ENCODE measurements around the gene AKR7A3.

Gene AKR7A3

DNA sequence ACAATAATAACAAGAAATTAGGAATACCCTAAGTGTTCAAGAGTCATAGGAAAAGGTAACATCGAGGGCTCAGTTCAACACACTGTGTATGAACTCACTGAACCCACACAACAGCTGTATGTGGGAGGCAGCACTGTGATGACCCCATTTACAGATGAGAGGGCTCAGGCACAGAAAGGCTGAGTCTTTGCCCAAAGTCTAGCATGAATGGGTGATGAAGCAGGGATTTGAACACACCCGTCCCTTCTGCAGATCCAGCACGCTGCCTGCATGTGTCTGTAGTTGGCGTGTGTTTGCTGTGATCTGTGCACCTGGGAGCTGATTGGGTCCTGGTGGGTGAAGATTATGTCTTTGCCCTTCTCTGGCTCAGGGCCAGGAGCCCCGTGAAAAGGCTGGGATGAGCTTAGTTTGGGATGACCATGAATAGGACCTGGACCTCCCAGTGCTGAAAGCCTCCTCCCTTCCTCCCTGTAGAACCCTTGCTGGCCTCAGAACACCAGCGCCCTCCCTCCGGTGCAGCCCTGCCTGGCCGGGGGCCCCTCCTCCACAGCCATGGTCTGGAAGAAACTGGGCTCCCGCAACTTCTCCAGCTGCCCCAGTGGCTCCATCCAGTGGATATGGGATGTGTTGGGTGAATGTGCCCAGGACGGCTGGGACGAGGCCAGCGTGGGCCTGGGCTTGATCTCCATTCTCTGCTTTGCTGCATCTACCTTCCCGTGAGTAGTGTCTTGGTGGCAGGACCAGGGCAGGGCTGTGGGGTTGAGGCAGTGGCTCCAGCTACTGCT lies 28.7 kb upstream of the AKR7A3 start:
- DNase-seq, result no peak

DNA sequence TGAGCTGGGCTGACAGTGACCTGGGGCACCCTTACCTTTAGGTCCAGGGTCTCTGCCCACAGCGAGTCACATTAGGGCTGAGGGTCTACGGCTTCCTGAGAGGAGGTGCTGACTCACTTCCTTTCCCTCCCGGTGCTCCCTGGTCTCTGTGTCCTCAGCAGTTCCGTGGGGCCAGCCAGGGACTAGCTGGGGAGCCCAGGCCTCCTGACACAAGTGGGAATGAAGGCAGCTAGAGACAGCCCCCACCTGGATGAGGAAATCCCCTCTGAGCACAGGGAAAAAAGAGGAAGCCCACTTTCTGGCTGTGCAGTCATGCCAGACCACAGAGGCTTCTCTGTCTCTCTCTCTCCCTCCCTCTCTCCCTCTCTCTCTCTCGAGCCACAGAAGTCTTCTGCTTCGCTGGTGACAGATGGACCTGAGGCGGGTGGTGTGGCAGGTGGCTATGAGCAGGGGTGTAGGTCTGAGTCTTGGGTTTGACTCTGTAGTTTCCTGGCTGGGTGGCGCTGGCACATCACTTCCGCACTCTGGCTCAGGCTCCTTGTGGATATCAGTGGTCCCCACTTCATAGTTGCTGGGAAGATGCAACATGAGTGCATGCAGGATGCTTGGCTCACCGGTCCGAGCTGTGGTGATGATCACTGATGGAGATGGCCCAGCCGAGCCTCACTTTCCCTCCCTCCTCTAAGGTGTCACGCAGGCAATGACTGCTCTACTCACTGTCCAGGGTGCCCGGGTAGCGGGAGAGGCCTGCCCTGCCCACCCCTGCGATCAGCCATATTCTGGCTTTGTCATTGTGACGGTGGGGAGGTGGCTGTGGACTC lies 27.0 kb upstream of the AKR7A3 start:
- peak in 3 of 14 donors; percentile 15 to 90 (median 22) for DNase-seq

DNA sequence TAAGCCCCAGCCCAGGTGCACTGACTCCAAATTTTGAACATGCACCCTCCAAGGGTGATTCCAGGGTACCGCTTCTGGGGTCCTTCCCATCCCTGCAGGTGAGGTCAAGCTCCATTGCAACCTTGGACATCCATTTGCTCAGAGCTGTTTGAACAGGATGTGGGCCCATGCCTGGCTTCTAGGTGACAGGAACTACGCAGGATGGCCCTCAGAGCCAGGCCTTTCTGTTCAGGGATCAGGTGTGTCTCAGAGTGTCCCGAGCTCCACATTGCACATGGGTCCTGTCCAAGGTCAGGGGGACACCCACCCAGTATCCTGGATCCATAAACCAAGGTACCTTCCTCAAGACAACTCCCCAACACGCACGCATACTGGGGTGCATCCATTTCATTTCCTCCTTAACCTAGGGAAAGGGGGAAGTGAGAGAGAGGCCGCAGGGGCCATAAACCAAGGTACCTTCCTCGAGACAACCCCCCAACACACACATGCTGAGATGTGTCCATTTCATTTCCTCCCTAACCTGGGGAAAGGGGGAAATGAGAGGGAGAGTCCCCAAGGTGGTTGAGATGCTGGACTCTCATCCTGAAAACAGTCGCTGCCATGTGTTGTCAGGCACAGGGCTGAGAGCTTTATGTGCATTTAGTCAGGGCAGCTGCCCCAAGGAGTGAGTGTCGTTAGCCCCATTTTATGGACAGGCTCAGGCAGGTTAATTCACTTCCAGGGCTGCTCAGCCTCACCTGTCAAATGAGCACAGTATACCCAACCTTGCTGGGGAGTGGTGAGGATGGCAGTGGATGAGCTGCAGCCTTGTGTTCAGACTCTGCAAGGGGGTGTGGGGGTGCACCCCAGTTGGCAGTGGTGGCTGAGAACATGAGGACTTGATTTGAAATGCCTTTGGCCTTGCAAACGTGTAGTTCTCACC lies 25.7 kb upstream of the AKR7A3 start:
- DNase-seq, result no peak

DNA sequence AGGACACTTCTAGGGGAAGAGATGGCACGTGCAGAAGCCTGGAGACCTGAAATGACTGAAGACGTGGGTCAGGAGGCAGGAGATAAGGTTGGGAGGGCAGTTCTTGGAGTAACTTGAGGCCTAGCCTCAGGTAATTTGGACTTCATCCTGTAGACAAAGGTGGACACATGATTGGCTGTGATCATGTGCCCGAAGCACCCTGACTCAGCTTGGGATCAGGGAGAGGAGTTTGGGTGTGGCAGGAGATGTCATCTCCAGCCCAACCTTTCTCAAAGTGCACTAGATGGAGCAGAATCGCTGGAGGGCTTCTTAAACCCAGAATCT lies 25.0 kb upstream of the AKR7A3 start:
- DNase-seq, result no peak

DNA sequence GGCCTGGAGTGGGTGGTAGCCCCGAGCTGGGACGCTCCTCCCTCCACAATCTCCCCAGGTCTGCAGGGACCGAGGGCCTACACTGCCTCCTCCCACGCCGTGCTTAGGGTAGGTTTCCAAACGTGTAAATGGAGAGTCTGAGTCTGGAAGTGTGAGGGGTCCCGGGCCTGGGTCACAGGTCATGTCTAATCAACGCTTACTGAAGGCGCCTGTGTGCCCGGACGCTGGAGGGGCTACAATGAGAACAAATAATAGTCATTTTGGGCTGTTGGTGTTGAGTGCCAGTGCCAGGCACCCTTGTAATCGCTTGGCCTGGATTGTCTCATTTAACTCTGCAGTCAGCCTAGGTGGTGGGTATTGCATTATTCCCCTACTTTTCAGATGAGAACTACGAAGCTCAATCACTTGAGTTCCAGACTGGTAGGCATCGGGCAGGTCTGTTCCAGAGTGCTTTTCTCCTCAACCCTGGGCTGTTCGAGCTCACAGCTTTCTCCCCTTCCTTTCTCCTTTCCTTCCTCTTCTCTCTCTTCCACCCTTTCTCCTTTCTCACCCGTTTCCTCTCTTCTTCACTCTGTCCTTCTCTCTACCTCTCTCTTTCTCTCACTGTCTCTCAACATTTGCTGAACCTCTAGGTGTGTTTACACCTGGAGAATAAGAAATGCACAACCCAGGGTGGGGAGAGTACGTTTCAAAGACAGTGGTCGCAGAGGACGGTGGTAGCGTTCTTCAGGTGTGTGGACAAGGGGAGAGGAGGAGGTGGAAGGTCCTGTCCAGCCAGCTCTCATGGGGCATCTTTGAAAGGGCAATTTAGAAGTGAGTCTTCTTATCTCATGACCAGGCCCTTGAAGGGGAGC lies 24.4 kb upstream of the AKR7A3 start:
- DNase-seq, result no peak

DNA sequence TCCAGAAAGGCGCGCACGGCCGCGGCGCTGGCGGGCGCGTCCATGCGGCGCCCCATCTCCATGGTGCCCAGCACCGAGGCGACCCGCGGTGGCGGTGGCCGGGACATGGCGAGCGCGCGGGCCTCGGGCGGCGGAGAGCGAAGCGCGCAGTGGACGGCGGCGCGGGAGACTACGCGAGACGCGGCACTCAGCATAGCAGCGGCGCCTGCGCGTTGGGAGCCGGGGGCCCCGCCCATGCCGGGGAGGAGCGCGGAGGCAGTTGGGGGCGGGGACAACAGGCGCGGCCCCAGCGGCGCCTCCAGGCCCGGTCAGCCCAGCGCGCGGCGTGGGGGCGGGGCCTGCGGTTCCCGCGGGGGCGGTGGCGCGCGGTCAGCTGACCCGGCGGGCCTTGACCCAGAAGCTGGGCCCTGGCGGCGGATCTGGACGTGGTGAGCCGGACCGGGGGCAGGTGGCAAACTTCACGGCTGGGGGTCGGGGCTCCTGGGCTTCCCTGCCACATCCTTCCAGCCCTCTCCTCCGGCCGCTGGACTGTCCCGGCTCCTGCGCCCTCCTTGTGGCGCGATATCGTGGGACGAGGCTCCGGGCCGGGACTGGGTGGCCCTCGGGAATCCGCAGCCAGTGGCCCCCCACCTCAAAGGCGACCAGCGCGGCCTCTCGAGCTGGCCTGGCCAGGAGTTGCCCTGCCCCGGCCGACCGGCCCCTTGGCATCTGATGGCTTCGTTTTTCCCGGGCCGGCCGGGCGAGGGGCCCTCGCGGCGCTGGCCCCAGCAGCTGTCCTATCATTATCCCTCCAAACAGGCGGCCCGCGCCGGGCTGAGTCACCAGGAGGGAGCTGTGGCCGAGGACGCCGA lies 23.6 kb upstream of the AKR7A3 start, which contains the start of the genes AKR7A2 and SLC66A1:
Gene AKR7A2 (minus strand): TSS at position 214 of the 851 bp plus-strand sequence. CDS start 20 bp downstream, at position 194.
Gene SLC66A1 (plus strand): TSS at position 396 of the 851 bp plus-strand sequence. CDS start 5,352 bp downstream, outside the sequence.
- peak; percentile 32 to 97 (median 88) for DNase-seq

DNA sequence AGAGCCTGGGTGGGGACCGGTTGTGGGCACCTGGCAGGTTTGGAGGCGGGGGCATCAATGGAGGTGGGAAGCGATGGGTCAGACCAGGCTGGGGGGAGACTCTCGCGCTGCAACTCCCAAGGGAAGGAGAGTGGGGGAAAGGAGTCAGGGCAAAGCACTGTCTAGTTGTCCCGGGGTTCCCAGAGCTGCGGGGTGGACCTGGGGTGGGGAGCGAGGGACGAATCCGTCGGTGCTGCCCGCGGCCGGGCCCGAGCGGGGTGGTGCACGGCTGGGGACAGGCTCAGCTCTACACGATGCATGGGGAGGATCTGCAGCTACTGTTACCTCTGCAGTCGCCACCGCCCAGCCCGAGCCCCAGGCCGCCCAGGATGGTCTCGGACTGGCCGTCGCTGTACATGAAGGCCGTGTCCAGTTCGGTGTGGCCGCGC lies 22.9 kb upstream of the AKR7A3 start:
- peak in 1 of 14 donors; percentile 57 for DNase-seq

DNA sequence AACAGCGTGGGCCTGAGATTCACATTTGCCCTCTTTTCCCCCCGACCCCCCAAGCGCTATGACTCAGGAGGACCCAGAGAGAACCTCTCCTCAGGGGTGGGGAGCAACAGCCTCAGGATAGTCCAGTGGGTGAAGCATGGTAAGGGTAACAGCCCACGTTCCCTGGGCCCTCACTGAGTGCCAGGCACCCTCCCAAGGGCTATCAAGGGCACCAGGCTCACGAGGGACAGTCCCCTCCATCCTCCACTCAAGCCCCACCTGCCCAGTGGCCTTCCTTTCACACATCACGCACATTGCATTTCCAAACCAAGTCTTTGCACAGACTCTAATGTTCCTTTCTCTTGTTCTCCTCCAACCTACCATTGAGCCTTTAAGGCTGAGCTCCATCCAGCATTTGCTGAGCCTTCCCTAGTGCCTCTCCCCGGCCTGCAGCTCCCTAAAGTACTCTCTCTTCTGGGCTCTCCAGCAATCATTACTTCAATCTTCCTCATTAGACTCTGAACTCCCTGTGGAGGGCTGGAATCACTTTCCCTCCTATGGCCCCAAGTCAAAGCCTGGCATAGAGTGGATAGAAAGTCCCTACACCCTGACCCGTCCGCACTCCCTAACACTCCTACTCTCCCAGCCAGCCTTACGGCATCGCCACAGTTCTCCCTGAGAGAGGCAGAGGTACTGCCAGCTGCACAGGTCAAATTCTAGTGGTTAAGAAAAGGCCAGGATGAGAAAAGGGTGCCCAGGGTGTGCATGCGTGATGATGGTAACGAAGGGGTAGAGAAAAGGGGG lies 22.3 kb upstream of the AKR7A3 start:
- DNase-seq, result peak in 2 of 14 donors; percentile 36 to 47

DNA sequence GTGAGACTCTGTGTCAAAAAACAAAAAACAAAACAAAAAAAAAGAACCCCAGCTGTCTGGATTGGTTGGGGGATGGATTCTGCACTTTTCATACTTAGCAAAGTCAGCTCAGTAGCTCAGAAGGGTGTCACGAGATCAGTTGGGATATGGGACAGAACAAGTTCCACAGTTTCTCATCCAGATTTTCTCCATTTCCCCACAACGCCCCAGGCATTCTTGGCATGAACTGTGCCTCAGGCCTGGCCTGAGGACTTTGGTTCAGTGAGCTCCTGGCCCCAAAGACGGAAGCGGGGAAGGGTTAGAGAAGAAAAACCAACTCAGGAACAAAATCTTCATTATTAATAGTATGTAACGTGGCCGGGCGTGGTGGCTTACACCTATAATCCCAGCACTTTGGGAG lies 21.5 kb upstream of the AKR7A3 start:
- peak in 1 of 14 donors; percentile 11 for DNase-seq

DNA sequence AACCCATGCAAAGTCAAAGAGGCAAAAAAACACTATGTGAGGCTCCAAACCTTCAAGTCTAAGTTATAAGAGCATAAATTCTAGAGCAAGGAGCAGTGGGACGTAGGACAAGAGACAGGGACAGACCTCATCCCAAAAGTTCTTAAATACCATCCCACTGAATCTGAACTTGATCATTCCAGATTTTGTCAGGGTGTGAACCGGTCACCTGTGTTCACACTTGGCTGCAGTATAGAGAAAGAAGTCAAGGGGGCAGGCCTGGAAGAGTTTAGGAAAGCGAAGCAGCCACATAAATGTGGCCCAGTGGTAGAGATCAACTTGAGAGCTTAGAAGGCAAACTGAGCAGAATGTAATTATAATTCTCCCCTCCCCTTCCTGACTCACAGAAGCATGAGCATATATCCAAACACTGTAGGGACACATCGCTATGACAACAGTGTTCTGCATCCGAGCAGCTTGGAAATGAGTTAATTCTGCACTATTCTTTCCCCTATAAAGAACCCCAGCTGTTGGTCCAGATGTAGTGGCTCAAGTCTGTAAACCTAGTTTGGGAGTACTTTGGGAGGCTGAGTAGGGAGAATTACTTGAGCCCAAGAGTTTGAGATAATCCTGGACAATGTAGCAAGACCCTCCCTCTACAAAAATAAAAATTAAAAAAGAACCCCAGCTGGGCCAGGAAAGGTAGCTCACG lies 20.7 kb upstream of the AKR7A3 start:
- DNase-seq, result no peak

DNA sequence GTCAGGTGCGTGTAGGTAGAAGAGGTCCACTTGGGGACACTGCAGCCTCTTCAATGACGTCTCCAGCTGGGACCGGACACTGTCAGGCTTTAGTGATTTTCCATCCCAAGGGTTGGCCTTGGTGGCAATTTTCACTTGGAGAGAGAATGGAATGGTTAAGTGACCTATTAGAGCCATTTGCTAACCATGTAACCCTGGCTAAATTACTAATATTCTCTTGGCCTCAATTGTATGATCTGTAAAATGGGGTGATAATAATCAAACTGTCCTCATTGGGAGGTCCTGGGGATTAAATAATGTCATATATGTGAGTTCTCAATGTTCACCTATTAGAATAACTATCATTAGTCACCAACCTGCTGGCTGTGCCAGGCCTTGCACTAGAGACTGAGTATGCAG lies 19.9 kb upstream of the AKR7A3 start:
- DNase-seq, result no peak

DNA sequence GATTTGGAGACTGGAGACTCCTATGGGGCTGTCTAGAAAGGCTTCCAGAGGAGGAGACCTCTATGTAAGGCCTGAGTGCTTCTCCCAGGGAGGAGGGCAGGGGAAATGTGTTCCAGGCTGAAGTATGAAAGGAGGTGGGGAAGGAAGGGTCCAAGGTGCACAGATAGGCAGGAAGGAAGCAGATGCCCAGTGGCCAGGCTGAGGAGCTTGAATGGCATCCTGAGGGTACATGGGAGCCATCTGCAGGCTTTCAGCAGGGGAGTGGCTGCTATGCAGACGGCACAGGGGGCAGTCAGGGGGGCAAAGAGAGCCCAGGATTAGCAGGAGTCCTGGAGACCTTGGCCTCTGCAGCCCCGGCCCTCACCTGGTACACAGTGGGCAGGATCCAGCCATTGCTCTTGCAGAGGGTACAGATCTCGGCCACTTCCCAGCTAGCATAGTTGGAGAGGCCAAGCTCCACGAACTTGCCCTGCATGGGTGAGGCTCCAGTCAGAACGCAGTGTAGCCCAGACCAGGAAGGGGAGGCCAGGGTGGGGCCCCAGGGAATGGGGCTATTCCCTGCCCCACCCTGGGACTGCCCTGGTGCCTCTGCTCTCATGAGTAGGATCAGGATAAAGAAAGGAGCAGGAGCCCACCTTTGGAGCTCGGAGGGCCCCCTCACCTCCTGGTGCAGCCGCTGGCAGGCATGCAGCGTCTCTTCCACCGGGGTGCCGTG lies 19.4 kb upstream of the AKR7A3 start:
- DNase-seq, result no peak

DNA sequence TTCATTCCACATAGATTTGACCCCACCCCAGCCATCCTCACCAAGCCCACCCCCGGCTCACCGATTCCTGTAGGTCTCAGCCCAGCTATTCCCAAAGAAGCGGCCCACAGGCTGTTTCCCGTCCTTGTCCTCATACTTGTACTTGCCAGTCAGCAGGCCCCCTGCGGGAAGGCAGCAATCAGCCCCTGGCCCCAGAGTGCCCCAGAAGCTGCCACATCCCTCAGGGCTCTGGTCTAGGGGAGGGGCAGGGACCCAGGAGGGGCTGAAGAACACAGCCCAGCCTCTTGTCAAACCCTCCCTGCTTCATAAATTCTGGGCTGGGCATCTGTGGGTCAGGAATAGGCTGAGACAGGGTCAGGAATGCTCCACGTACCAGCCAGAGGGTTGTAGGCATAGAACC lies 18.4 kb upstream of the AKR7A3 start:
- no peak for DNase-seq

DNA sequence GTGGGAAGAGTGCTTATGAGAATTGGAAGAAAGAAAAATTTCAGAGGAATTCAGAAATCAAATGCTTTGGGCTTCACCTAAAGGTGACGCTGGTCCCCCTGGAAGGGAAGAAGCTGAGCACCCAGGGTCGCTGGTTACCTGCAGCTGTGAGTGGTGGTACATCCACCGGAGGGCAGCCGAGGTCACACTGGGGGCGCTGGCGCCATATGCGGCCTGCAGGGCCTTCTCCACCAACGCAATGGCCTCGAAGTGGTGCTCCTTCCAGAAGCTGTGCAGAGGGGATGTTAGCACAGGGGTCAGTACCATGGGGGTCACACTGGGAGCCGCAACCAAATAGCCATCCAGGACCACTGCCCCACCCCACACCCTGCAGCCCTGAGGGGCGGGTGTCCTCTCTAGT lies 17.3 kb upstream of the AKR7A3 start:
- DNase-seq, result no peak

DNA sequence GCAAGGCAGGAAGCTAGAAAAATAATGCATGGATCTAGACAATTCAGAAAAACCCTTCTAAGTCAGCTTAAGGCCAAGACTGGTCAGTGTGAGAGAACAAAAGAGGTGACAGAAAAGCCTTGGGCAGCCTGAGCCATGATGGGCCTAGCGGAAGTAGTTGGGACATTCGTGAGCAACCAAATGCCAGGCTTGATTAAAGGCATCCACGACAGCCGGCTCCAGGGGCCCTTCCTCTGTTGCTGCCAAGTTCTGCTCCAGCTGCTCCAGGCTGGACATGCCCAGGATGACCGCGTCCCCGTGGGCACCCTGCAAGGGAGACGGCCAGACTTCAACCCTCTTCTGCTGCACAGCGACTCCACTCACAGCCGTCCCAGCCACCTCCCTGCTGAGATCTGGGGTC lies 15.5 kb upstream of the AKR7A3 start:
- DNase-seq, result peak in 1 of 14 donors; percentile 22

DNA sequence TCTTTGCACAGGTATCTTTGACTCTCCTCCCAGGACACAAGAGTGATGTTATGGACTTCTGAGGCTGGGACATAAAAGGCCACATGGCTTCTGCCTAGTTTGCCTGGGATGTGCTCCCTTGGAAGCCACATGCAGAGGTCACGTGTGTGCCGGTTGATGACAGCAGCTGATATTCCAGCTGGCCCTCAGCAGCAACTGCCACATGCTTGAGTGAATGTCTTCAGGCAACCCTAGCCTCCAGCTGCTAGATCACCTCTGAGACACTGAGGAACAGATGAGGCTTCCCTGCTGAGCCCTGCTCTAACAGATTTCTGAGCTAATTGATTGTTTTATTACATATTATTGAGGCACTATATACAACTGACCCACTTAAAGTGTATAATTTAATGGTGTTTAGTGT lies 11.6 kb upstream of the AKR7A3 start:
- DNase-seq, result no peak

DNA sequence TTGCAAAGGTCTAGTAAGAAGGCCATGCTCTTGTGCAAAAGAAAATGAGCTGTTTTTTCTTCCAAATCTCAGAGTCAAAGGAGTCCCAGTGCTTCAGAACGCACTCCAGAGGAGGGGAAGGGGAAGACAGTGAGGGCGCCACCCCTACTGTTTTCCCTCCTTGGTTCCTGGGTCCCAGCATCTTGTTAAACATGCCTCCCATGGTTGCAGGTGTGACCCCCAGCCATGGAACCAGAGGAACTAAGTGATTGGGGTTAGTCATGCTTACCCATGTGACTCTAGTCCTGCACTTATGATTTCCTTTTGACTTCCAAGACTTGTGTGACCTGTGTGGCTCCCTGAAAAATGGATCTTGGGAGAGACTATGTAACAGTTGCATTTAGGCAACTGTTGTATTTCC lies 6.1 kb upstream of the AKR7A3 start:
- no peak for DNase-seq

DNA sequence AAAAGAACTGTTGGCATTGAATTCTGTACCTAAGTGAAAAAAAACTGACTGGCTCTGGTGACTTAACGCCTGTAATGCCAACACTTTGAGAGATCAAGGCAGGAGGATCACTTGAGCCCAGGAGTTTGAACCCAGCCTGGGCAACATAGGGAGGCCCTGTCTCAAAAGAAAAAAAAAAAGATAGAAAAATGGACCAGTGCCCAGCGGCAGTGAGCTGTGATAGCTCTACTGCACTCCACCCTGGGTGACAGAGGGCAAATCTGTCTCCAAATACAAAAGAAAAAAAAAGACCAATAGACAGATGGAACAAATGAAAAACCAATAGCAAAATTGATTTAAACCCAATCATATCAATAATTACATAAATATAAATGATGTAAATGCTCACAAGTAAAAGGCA lies 674 bp upstream of the AKR7A3 start:
- DNase-seq, result no peak

Measured in C1 segment of cervical spinal cord (tissue), 14 donors.